HepG2 (cell line): Measurements from ENCODE around the gene ETFDH. TPM values are rescaled to one million over a fixed set of nuclear protein-coding genes. Genes with fewer than 3 reads are reported as not detected.
A peak's percentile ranks its signal among the peaks of the same experiment; 100 is the strongest.

Experiments used
- ADNP ChIP-seq: sonication (generic); formaldehyde crosslinking; IDR thresholded peaks from 2 replicates; pipeline ENCODE4 v1.4.0; 2020; ENCODE audit warnings: missing genetic modification reagents
- ARHGAP35 ChIP-seq: sonication (generic); formaldehyde crosslinking; IDR thresholded peaks from 2 replicates; pipeline ENCODE4 v1.9.0; 2022; ENCODE audit warnings: mild to moderate bottlenecking, inconsistent platforms, moderate library complexity, missing genetic modification reagents, borderline replicate concordance
- FOSL1 ChIP-seq: sonication (generic); formaldehyde crosslinking; IDR thresholded peaks from 2 replicates; pipeline ENCODE4 v1.9.0; 2021; ENCODE audit warnings: missing genetic modification reagents, borderline replicate concordance
- GTF2F1 ChIP-seq: fragments of 150-350 bp; IDR thresholded peaks from 2 replicates; pipeline ENCODE4 v1.6.1; 2014; ENCODE audit warnings: low read length
- GZF1 ChIP-seq: sonication (generic); formaldehyde crosslinking; IDR thresholded peaks from 2 replicates; pipeline ENCODE4 v1.5.1; 2020; ENCODE audit warnings: mild to moderate bottlenecking, missing genetic modification reagents
- MEIS2 ChIP-seq: sonication (generic); formaldehyde crosslinking; IDR thresholded peaks from 2 replicates; pipeline ENCODE4 v1.9.0; 2021; ENCODE audit warnings: mild to moderate bottlenecking, missing genetic modification reagents
- MTA3 ChIP-seq: sonication (generic); formaldehyde crosslinking; IDR thresholded peaks from 2 replicates; pipeline ENCODE4 v1.4.0; 2020; ENCODE audit warnings: missing genetic modification reagents
- PHB2 ChIP-seq: fragments of 450-650 bp; IDR thresholded peaks from 2 replicates; pipeline ENCODE4 v1.6.1; 2018; ENCODE audit not compliant: partially characterized antibody
- POLR2AphosphoS5 ChIP-seq: IDR thresholded peaks from 2 replicates; pipeline ENCODE4 v1.6.1; 2012; ENCODE audit warnings: low read depth, low read length
- PRMT3 ChIP-seq: sonication (generic); formaldehyde crosslinking; IDR thresholded peaks from 2 replicates; pipeline ENCODE4 v1.8.1; 2022; ENCODE audit warnings: low read depth, mild to moderate bottlenecking, moderate library complexity, missing genetic modification reagents, borderline replicate concordance
- SNAPC2 ChIP-seq: sonication (generic); formaldehyde crosslinking; IDR thresholded peaks from 2 replicates; pipeline ENCODE4 v1.8.1; 2022; ENCODE audit warnings: mild to moderate bottlenecking, missing genetic modification reagents
- ZFYVE20 ChIP-seq: sonication (generic); formaldehyde crosslinking; IDR thresholded peaks from 2 replicates; pipeline ENCODE4 v1.8.0; 2023; ENCODE audit warnings: low read depth, mild to moderate bottlenecking, moderate library complexity, missing genetic modification reagents, borderline replicate concordance
- ZNF768 ChIP-seq: sonication (generic); formaldehyde crosslinking; IDR thresholded peaks from 2 replicates; pipeline ENCODE4 v1.4.0; 2020; ENCODE audit warnings: missing genetic modification reagents
- polyA plus RNA-seq, 8 experiments: library from polyadenylated mRNA; depleted of rRNA in 3 of 8; stranded (reverse) in 7 of 8; unstranded in 1 of 8; fragments of >200 nt; fragmentation: Illumina TruSeq in 4 of 8; extraction: Trizol in 4 of 8; gene quantifications; 2 replicates each; pipeline versions ENCODE4 v1.2.1 to v1.2.3, GENCODE V29; 2011 to 2016; ENCODE audit warnings: low read depth in 4 of 8, missing spikeins in 1 of 8, mixed read lengths in 1 of 8; ENCODE audit not compliant: insufficient read depth in 1 of 8
- total RNA-seq, 5 experiments: library from RNA; depleted of rRNA; stranded (reverse); fragments of >200 nt; fragmentation: Illumina TruSeq; extraction: Trizol; gene quantifications; 2 replicates each; pipeline ENCODE4 v1.2.3, GENCODE V29; 2016; ENCODE audit warnings: low read depth in 1 of 5
- TF ChIP-seq, protein P1 (sequence below): sonication (generic); formaldehyde crosslinking; IDR thresholded peaks from 2 replicates; pipeline ENCODE4 v1.5.0; 2020; ENCODE audit warnings: missing genetic modification reagents
- TF ChIP-seq, protein P2 (sequence below): sonication (generic); formaldehyde crosslinking; IDR thresholded peaks from 2 replicates; pipeline ENCODE4 v1.5.0; 2020; ENCODE audit warnings: mild to moderate bottlenecking, missing genetic modification reagents, borderline replicate concordance
- TF ChIP-seq, protein P3 (sequence below): sonication (generic); formaldehyde crosslinking; IDR thresholded peaks from 2 replicates; pipeline ENCODE4 v1.4.0; 2020; ENCODE audit warnings: mild to moderate bottlenecking, missing genetic modification reagents, borderline replicate concordance
- TF ChIP-seq, protein P4 (sequence below): IDR thresholded peaks from 2 replicates; pipeline ENCODE4 v1.6.1; 2012; ENCODE audit warnings: low read depth, low read length, improper control_type of control experiment

Gene ETFDH
- total and polyA plus RNA-seq, 2 of the 13 experiments (the other 11 are each of a cell fraction or from before 2014, with no cell fraction given) = 14.7 to 17.8 TPM

DNA sequence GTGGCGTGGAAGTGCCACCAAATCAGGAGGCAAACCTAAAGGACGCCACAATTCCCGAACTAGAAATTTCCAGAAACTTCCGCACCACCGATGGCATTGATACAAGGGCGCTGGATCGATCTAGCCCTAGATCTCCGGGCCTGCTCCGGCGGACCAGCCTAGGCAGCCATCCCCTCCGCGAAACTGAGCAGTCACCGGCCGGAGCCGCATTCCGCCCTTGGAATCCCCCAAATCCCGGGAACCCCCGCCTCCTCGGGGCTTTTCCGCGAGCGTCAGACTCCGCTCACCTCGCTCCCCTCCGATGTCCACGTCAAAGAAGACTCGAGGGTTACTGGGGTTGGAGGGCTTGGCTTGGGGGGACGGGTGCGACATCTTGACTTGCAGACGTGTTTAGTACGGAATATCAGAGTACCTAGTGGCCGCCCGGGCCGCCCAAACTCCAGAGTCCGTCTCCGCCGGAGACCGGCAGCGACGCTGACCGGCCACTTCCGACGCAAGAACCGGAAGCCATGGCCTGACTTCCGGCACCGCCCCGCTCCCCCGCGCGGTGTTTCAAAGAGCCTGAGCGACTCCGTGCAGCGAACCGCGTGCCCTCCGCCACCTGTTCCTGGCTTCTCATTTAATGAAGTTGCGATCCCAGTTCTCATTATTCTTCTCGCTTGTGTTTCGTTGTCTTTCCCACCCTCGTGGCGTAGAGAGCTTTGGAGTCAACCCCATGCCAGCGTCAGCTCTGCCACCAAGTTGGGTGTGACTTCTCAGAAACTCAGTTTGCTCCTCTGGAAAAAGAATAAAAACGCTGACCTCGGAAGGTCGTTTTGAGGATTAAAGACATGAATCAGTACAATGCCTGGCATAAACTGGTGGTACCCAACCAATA, 51.1 kb downstream of the ETFDH start, which contains the start of gene PPID (continued):
- TF ChIP-seq, protein P1, sequence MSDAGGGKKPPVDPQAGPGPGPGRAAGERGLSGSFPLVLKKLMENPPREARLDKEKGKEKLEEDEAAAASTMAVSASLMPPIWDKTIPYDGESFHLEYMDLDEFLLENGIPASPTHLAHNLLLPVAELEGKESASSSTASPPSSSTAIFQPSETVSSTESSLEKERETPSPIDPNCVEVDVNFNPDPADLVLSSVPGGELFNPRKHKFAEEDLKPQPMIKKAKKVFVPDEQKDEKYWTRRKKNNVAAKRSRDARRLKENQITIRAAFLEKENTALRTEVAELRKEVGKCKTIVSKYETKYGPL (CRISPR knock-in tag) = no peak
- TF ChIP-seq POLR2AphosphoS5 (peak; percentile 80), ZNF768 (CRISPR knock-in tag) (peak; percentile 71), GZF1 (CRISPR knock-in tag) (peak; percentile 65; the same call in 1 of the 2 replicates), ADNP (CRISPR knock-in tag) (no peak), PRMT3 (CRISPR knock-in tag) (no peak), GTF2F1 (no peak), SNAPC2 (no peak), ARHGAP35 (CRISPR knock-in tag) (peak; percentile 79), MEIS2 (CRISPR knock-in tag) (no peak), FOSL1 (CRISPR knock-in tag) (no peak), PHB2 (no peak), ZFYVE20 (CRISPR knock-in tag) (no peak), MTA3 (CRISPR knock-in tag) (no peak)
- TF ChIP-seq, protein P2, sequence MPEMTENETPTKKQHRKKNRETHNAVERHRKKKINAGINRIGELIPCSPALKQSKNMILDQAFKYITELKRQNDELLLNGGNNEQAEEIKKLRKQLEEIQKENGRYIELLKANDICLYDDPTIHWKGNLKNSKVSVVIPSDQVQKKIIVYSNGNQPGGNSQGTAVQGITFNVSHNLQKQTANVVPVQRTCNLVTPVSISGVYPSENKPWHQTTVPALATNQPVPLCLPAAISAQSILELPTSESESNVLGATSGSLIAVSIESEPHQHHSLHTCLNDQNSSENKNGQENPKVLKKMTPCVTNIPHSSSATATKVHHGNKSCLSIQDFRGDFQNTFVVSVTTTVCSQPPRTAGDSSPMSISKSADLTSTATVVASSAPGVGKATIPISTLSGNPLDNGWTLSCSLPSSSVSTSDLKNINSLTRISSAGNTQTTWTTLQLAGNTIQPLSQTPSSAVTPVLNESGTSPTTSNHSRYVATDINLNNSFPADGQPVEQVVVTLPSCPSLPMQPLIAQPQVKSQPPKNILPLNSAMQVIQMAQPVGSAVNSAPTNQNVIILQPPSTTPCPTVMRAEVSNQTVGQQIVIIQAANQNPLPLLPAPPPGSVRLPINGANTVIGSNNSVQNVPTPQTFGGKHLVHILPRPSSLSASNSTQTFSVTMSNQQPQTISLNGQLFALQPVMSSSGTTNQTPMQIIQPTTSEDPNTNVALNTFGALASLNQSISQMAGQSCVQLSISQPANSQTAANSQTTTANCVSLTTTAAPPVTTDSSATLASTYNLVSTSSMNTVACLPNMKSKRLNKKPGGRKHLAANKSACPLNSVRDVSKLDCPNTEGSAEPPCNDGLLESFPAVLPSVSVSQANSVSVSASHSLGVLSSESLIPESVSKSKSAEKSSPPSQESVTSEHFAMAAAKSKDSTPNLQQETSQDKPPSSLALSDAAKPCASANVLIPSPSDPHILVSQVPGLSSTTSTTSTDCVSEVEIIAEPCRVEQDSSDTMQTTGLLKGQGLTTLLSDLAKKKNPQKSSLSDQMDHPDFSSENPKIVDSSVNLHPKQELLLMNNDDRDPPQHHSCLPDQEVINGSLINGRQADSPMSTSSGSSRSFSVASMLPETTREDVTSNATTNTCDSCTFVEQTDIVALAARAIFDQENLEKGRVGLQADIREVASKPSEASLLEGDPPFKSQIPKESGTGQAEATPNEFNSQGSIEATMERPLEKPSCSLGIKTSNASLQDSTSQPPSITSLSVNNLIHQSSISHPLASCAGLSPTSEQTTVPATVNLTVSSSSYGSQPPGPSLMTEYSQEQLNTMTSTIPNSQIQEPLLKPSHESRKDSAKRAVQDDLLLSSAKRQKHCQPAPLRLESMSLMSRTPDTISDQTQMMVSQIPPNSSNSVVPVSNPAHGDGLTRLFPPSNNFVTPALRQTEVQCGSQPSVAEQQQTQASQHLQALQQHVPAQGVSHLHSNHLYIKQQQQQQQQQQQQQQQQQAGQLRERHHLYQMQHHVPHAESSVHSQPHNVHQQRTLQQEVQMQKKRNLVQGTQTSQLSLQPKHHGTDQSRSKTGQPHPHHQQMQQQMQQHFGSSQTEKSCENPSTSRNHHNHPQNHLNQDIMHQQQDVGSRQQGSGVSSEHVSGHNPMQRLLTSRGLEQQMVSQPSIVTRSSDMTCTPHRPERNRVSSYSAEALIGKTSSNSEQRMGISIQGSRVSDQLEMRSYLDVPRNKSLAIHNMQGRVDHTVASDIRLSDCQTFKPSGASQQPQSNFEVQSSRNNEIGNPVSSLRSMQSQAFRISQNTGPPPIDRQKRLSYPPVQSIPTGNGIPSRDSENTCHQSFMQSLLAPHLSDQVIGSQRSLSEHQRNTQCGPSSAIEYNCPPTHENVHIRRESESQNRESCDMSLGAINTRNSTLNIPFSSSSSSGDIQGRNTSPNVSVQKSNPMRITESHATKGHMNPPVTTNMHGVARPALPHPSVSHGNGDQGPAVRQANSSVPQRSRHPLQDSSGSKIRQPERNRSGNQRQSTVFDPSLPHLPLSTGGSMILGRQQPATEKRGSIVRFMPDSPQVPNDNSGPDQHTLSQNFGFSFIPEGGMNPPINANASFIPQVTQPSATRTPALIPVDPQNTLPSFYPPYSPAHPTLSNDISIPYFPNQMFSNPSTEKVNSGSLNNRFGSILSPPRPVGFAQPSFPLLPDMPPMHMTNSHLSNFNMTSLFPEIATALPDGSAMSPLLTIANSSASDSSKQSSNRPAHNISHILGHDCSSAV (CRISPR knock-in tag) = no peak
- TF ChIP-seq, protein P3, sequence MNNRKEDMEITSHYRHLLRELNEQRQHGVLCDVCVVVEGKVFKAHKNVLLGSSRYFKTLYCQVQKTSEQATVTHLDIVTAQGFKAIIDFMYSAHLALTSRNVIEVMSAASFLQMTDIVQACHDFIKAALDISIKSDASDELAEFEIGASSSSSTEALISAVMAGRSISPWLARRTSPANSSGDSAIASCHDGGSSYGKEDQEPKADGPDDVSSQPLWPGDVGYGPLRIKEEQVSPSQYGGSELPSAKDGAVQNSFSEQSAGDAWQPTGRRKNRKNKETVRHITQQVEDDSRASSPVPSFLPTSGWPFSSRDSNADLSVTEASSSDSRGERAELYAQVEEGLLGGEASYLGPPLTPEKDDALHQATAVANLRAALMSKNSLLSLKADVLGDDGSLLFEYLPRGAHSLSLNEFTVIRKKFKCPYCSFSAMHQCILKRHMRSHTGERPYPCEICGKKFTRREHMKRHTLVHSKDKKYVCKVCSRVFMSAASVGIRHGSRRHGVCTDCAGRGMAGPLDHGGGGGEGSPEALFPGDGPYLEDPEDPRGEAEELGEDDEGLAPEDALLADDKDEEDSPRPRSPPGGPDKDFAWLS (CRISPR knock-in tag) = no peak
- TF ChIP-seq, protein P4, sequence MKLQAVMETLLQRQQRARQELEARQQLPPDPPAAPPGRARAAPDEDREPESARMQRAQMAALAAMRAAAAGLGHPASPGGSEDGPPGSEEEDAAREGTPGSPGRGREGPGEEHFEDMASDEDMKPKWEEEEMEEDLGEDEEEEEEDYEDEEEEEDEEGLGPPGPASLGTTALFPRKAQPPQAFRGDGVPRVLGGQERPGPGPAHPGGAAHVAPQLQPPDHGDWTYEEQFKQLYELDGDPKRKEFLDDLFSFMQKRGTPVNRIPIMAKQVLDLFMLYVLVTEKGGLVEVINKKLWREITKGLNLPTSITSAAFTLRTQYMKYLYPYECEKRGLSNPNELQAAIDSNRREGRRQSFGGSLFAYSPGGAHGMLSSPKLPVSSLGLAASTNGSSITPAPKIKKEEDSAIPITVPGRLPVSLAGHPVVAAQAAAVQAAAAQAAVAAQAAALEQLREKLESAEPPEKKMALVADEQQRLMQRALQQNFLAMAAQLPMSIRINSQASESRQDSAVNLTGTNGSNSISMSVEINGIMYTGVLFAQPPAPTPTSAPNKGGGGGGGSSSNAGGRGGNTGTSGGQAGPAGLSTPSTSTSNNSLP = no peak
